Spleen (tissue), 11 donors: ENCODE data around the gene KIF25. TPM values are rescaled to one million over a fixed set of nuclear protein-coding genes. Genes with fewer than 3 reads are reported as not detected.
A peak's percentile ranks its signal among the peaks of the same experiment; 100 is the strongest.

Source experiments
- DNase-seq: peaks from one replicate; pipeline ENCODE4 v3.0.0-alpha.2; 2020
- H3K27ac ChIP-seq, 8 donors: fragments of 200-600 bp; sonication (generic) in 7 of 8; 1 replicate in 4 of 8; 2 replicates in 4 of 8; pipeline versions ENCODE4 v1.5.0 to v1.8.0; 2016 to 2021; ENCODE audit warnings: inconsistent platforms in 4 of 8, mild to moderate bottlenecking in 4 of 8, moderate library complexity in 1 of 8
- H3K27me3 ChIP-seq, 7 donors: fragments of 200-600 bp; sonication (generic) in 6 of 7; replicated peaks in 1 of 7; 1 replicate in 4 of 7; 2 replicates in 3 of 7; pipeline versions ENCODE4 v1.5.0 to v1.8.0; 2016 to 2021; ENCODE audit warnings: inconsistent platforms in 3 of 7, mild to moderate bottlenecking in 1 of 7
- H3K36me3 ChIP-seq, 6 donors: fragments of 200-600 bp; sonication (generic) in 5 of 6; 1 replicate in 4 of 6; 2 replicates in 2 of 6; pipeline versions ENCODE4 v1.5.0 to v1.8.0; 2016 to 2021; ENCODE audit warnings: inconsistent platforms in 2 of 6
- H3K4me1 ChIP-seq, 6 donors: fragments of 200-600 bp; sonication (generic) in 5 of 6; 1 replicate in 3 of 6; 2 replicates in 3 of 6; pipeline versions ENCODE4 v1.5.0 to v1.8.0; 2016 to 2021; ENCODE audit warnings: inconsistent platforms in 3 of 6
- H3K4me3 ChIP-seq, 8 donors: fragments of 200-600 bp; sonication (generic) in 7 of 8; 1 replicate in 4 of 8; 2 replicates in 4 of 8; pipeline versions ENCODE4 v1.5.0 to v1.8.0; 2016 to 2021; ENCODE audit warnings: inconsistent platforms in 4 of 8, mild to moderate bottlenecking in 4 of 8, moderate library complexity in 2 of 8
- H3K9me3 ChIP-seq, 8 donors: fragments of 200-600 bp; sonication (generic) in 7 of 8; 1 replicate in 4 of 8; 2 replicates in 4 of 8; pipeline versions ENCODE4 v1.5.0 to v1.8.0; 2016 to 2021; ENCODE audit warnings: inconsistent platforms in 4 of 8
- POLR2A ChIP-seq, 3 donors: fragments of 450-650 bp; IDR thresholded peaks; one replicate each; pipeline ENCODE4 v1.5.1; 2017; ENCODE audit warnings: antibody characterized with exemption in 3 of 3, mild to moderate bottlenecking in 1 of 3
- POLR2AphosphoS5 ChIP-seq, 3 donors: sonication (generic); formaldehyde crosslinking; IDR thresholded peaks; one replicate each; pipeline ENCODE4 v1.5.1; 2017; ENCODE audit warnings: antibody characterized with exemption in 3 of 3
- WGBS, 5 donors: extraction: QIAGEN DNeasy Blood & Tissue Kit in 3 of 5; methylation state at CpG; one replicate each; pipeline versions ENCODE4 v1.1.5 to v1.1.7; 2013 to 2018; 5-methylcytosine and 5-hydroxymethylcytosine counted together
- intact Hi-C: fragments of 100-400 bp; cut with DNase I; formaldehyde crosslinking; loops from one replicate; pipeline ENCODE4 v1.15.0; 2023; ENCODE audit warnings: low total_unique reads
- polyA plus RNA-seq, 3 donors: library from polyadenylated mRNA; stranded (reverse); fragments of 200-250 nt; gene quantifications; one replicate each; pipeline ENCODE4 v1.2.1, GENCODE V29; 2013
- total RNA-seq, 7 donors: library from RNA; depleted of rRNA in 3 of 7; stranded (reverse); fragments of >200 nt in 3 of 7; fragmentation: NEBNext Ultra II Directional in 4 of 7; extraction: Animal tissue kit (Norgen Biotek cat#: 25700) in 4 of 7; gene quantifications; one replicate each; pipeline versions ENCODE4 v1.1.0 to v1.2.1, GENCODE V29; 2016 to 2021
- TF ChIP-seq, protein P1 (sequence below), 11 experiments: fragments of 200-600 bp in 7 of 11; fragments of 450-650 bp in 4 of 11; sonication (generic) in 4 of 11; IDR thresholded peaks in 8 of 11; conservative IDR thresholded peaks in 3 of 11; 1 replicate in 7 of 11; 2 replicates in 4 of 11; pipeline versions ENCODE4 v1.4.0 to v1.8.0; 2016 to 2021; ENCODE audit warnings: antibody characterized with exemption in 11 of 11, inconsistent platforms in 4 of 11, mild to moderate bottlenecking in 1 of 11
- donor health status: healthy with polysubstance abuse.
- donor health status: DM: no; HTN: no; CAD: no; lungs with moderate emphysema.
- donor health status: DM: no; HTN: no; CAD: no.
- donor health status: Bipolar disorder and iron deficiency.
- donor health status: healthy.
- donor health status: DM: no; HTN: no; CAD: no.
- donor health status: DM: yes; HTN: yes; CAD: no.

Gene KIF25
- total and polyA plus RNA-seq, 10 donors, result 0.32 to 1.7 (median 0.49) TPM; not detected in 3

DNA sequence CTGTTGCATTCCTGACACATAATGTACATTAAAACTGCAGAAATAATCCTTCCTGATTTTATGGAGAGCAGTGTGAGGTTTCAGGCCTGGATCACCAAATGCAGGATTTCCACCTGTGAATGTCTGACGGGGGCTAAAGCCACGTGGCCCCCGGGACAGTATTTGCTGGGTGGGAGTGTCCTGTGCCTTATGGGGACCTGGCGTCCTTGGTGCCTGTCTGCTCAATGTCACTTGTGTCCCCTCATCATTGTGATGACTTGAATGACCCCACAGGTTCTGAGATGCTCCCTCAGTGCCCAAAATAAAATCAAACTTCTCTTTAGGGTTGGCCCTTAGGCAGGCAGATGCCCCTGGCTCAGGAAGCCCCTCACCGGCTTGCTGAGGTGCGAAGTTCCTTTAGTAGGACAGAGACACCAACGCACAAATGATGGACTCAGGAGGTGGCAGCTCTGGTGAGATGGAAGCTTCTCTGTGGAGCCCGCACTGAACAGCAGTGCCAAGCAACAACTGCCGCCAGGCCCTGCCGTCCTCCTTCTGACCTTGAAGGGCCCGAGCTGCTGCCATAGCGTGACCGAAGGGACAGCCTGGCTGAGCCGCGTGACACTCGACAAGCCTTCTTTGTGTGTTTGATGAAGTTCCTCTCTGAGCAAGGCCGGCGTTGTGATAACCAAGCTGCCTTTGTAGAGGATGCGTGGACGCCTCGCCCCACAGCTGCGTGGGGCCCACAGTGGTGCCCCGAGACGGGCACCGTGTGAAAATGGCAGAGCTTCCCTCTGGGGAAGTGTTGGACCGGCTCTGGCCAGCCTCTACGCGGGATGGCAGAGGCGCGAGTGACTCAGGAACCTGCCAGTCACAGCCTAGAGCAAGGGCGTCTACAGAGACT, 50.6 kb downstream of the KIF25 start:
- peaks cover 0 to 11% (median under 1%) of the 10 kb centered on the region in 8 donors for H3K9me3 ChIP-seq
- H3K27me3 ChIP-seq, result no peaks in the 10 kb centered on the region
- H3K27ac ChIP-seq, result no peak overlapping the region
- peak; percentile 75 for DNase-seq
- H3K4me3 ChIP-seq, result no peak overlapping the region
- 81 to 93% (median 88%) methylated on average over 23 to 31 of the region's 31 CpGs for WGBS, 5 donors
- no peaks in the 10 kb centered on the region for H3K36me3 ChIP-seq
- H3K4me1 ChIP-seq, result peaks cover 0 to 9% (median 0%) of the 10 kb centered on the region in 6 donors
- TF ChIP-seq POLR2AphosphoS5 (IDR thresholded peaks at IDR 0.05), result no peak
- no peak for TF ChIP-seq POLR2A (IDR thresholded peaks at IDR 0.05)
- TF ChIP-seq, protein P1, sequence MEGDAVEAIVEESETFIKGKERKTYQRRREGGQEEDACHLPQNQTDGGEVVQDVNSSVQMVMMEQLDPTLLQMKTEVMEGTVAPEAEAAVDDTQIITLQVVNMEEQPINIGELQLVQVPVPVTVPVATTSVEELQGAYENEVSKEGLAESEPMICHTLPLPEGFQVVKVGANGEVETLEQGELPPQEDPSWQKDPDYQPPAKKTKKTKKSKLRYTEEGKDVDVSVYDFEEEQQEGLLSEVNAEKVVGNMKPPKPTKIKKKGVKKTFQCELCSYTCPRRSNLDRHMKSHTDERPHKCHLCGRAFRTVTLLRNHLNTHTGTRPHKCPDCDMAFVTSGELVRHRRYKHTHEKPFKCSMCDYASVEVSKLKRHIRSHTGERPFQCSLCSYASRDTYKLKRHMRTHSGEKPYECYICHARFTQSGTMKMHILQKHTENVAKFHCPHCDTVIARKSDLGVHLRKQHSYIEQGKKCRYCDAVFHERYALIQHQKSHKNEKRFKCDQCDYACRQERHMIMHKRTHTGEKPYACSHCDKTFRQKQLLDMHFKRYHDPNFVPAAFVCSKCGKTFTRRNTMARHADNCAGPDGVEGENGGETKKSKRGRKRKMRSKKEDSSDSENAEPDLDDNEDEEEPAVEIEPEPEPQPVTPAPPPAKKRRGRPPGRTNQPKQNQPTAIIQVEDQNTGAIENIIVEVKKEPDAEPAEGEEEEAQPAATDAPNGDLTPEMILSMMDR (IDR thresholded peaks at IDR 0.05 in 8 of 11, conservative IDR thresholded peaks at IDR 0.05 in 3 of 11), result no peak
- intact Hi-C loops, result no loop called here

DNA sequence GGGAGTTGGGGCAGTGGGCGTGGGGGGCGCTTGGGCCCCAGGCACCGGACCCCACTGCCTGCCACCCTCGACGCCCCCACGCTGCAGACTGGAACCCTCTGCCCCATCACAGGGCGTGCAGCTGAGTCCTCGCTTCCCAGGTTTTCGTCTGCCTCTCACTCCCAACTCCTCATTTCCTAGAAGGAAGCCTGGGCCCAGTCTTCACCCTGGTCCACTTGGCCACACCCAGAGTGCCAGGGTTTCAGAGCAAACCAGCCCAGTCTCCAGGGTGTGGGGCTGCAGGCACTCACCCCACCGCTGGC, 51.2 kb downstream of the KIF25 start:
- Histone ChIP-seq H3K36me3 (no peaks in the 10 kb centered on the region), H3K27ac (no peak overlapping the region), H3K9me3 (peaks cover 0 to 5% (median 0%) of the 10 kb centered on the region in 8 donors), H3K27me3 (no peaks in the 10 kb centered on the region), H3K4me3 (no peak overlapping the region), H3K4me1 (peaks cover 0 to 9% (median 0%) of the 10 kb centered on the region in 6 donors)
- 86 to 94% (median 89%) methylated on average over 10 of the region's 10 CpGs for WGBS, 5 donors
- intact Hi-C loops, result no loop called here
- DNase-seq, result peak; percentile 69
- no peak for TF ChIP-seq POLR2AphosphoS5 (IDR thresholded peaks at IDR 0.05)

DNA sequence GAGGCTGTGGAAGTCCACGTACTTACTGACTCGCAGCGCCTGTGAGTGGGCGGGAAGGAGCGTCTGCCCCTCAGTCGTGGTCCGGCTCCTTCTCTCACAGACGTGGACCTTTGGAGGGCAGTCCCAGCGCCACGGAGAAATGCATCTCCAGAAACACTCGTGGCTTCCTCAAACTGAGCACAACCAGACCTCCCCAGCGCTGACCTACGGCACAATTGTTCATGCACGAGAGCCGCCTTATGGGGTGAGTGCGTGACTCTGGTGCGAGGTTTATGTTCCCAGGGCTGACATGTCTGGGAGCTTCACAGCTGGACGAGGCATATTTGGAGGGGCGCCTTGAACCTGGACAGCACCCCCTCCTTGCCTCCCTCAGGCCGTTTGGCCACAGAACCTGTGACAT, 51.8 kb downstream of the KIF25 start:
- DNase-seq, result peak; percentile 67
- 83 to 91% (median 88%) methylated on average over 19 to 20 of the region's 20 CpGs for WGBS, 5 donors
- TF ChIP-seq POLR2AphosphoS5 (IDR thresholded peaks at IDR 0.05), result no peak
- TF ChIP-seq, protein P1 (IDR thresholded peaks at IDR 0.05 in 8 of 11, conservative IDR thresholded peaks at IDR 0.05 in 3 of 11), result no peak
- no peak for TF ChIP-seq POLR2A (IDR thresholded peaks at IDR 0.05)
- intact Hi-C loops, result no loop called here
- Histone ChIP-seq H3K4me1 (peaks cover 0 to 9% (median 0%) of the 10 kb centered on the region in 6 donors), H3K4me3 (no peak overlapping the region), H3K9me3 (peaks cover 0 to 3% (median 0%) of the 10 kb centered on the region in 8 donors), H3K27ac (no peak overlapping the region), H3K27me3 (no peaks in the 10 kb centered on the region), H3K36me3 (no peaks in the 10 kb centered on the region)

DNA sequence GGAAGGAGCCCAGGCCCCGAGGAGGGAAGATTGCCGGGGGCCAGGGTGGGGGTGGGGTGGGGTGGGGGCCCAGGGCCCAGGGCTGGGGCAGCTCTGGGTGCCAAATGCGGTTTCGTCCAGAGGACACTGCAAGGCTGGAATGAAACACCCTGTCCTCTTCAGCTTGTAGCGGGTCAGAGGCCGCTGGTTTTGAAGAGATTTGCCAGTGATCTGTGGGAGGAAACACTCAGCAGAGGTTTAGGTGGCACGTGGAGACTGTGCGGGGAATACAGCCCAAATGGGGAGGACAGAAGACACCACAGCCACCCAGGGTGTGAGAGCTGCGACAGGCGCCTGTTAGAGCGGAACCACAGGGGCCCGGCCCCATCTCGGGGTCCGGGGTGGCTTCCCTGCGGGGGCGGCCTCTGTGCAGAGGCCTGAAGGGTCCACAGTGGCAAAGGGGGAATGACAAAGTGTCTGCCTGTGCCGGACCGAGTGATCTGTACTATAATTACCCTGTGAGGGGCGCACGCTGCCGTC, 52.3 kb downstream of the KIF25 start:
- H3K27ac ChIP-seq, result no peak overlapping the region

More for the DNA sequence above, 52.3 kb downstream of the KIF25 start:
- TF ChIP-seq POLR2A (IDR thresholded peaks at IDR 0.05), result no peak
- TF ChIP-seq, protein P1 (IDR thresholded peaks at IDR 0.05 in 8 of 11, conservative IDR thresholded peaks at IDR 0.05 in 3 of 11), result no peak
- TF ChIP-seq POLR2AphosphoS5 (IDR thresholded peaks at IDR 0.05), result no peak
- 79 to 93% (median 87%) methylated on average over 13 to 21 of the region's 21 CpGs for WGBS, 5 donors
- intact Hi-C loops, result no loop called here
- Histone ChIP-seq H3K4me1 (peaks cover 0 to 9% (median 1%) of the 10 kb centered on the region in 6 donors), H3K27me3 (no peaks in the 10 kb centered on the region), H3K9me3 (no peaks in the 10 kb centered on the region), H3K4me3 (no peak overlapping the region), H3K36me3 (no peaks in the 10 kb centered on the region)
- DNase-seq, result no peak
